K562 (cell line): ENCODE data around the gene NPPC. TPM values are rescaled to one million over a fixed set of nuclear protein-coding genes. Genes with fewer than 3 reads are reported as not detected.

Experiments used
- ATAC-seq: fragments of 200-7000 bp; cut with Tn5 transposase; 3 replicates; pipeline ENCODE4 v1.9.1; 2020; ENCODE audit warnings: moderate library complexity
- BruUV-seq: library from RNA; stranded (reverse); fragments of 400-500 nt; replicated peaks from 2 replicates; lab custom pipeline; 2021; lab: Mats Ljungman, UMichigan
- CTCF ChIA-PET: fragments of 300-600 bp; formaldehyde crosslinking; extraction: SDS; loops from one replicate; lab custom pipeline; 2021; ENCODE audit warnings: low intra/inter-chr PET ratio; lab: Yijun Ruan, JAX
- POLR2A ChIA-PET: fragments of 300-600, 350-650 bp; sonication (Branson Sonifier 250); formaldehyde crosslinking; extraction: SDS; loops from one replicate; lab custom pipeline; 2021; ENCODE audit warnings: antibody characterized with exemption, inconsistent platforms; lab: Yijun Ruan, JAX
- DNase-seq, 4 experiments: peaks; one replicate each; pipeline versions ENCODE4 v3.0.0 to v3.0.0-alpha.2; 2011 to 2018; ENCODE audit warnings: low spot score in 3 of 4, mixed read lengths in 3 of 4; ENCODE audit errors: extremely low read depth in 1 of 4
- FAIRE-seq: peaks from 2 replicates; lab custom pipeline; 2011; peaks lifted over from hg19 to GRCh38; lab: Jason Lieb, UNC
- H2AFZ ChIP-seq: 2 replicates; pipeline ENCODE4 v1.6.0; 2011; ENCODE audit warnings: low read depth, low read length, control low read depth, inconsistent platforms
- H3K27ac ChIP-seq: fragments of 200-600 bp; 3 replicates; pipeline ENCODE4 v1.8.0; 2011; ENCODE audit warnings: low read depth, mild to moderate bottlenecking, control low read depth, inconsistent platforms, low read length, moderate library complexity, mixed read lengths; ENCODE audit errors: extremely low read depth
- H3K27me3 ChIP-seq, 2 experiments: fragments of 300-600 bp in 1 of 2; 2 replicates in 1 of 2; 3 replicates in 1 of 2; pipeline versions ENCODE4 v1.6.0 to v1.8.0; 2011; ENCODE audit warnings: inconsistent platforms in 2 of 2, low read length in 2 of 2, mild to moderate bottlenecking in 1 of 2, mixed read lengths in 1 of 2, moderate library complexity in 1 of 2; ENCODE audit not compliant: control insufficient read depth in 2 of 2, insufficient read depth in 2 of 2
- H3K36me3 ChIP-seq: fragments of 300-600 bp; 3 replicates; pipeline ENCODE4 v1.8.0; 2011; ENCODE audit warnings: mild to moderate bottlenecking, low read length, inconsistent platforms; ENCODE audit not compliant: control insufficient read depth, insufficient read depth
- H3K4me1 ChIP-seq, 2 experiments: fragments of 200-600 bp in 1 of 2; replicated peaks in 1 of 2; 2 replicates in 1 of 2; 3 replicates in 1 of 2; pipeline versions ENCODE4 v1.5.1 to v1.8.0; 2011; ENCODE audit warnings: inconsistent platforms in 2 of 2, low read length in 2 of 2, mild to moderate bottlenecking in 1 of 2, mixed read lengths in 1 of 2, moderate library complexity in 1 of 2; ENCODE audit not compliant: control insufficient read depth in 2 of 2, insufficient read depth in 2 of 2
- H3K4me2 ChIP-seq: 2 replicates; pipeline ENCODE4 v1.6.1; 2011; ENCODE audit warnings: low read length, control low read depth, inconsistent platforms, mixed read lengths; ENCODE audit not compliant: insufficient read depth
- H3K4me3 ChIP-seq: fragments of 200-600 bp; sonication (generic), shearing (Covaris generic); 2 replicates; pipeline ENCODE4 v1.5.1; 2016; ENCODE audit warnings: control low read depth, inconsistent platforms
- H3K79me2 ChIP-seq: fragments of 200-600 bp; 3 replicates; pipeline ENCODE4 v1.8.0; 2011; ENCODE audit warnings: low read length, inconsistent platforms; ENCODE audit not compliant: control insufficient read depth, insufficient read depth
- H3K9ac ChIP-seq, 2 experiments: 2 replicates each; pipeline versions ENCODE4 v1.6.0 to v1.6.1; 2011; ENCODE audit warnings: low read depth in 2 of 2, low read length in 2 of 2, control low read depth in 1 of 2, inconsistent platforms in 1 of 2, mild to moderate bottlenecking in 1 of 2, mixed read lengths in 1 of 2; ENCODE audit not compliant: insufficient read depth in 1 of 2
- H3K9me1 ChIP-seq: one replicate; pipeline ENCODE4 v1.6.0; 2011; ENCODE audit warnings: inconsistent platforms, mild to moderate bottlenecking, low read length, moderate library complexity; ENCODE audit not compliant: control insufficient read depth, insufficient read depth
- H3K9me3 ChIP-seq: replicated peaks from 2 replicates; pipeline ENCODE4 v1.5.1; 2011; ENCODE audit warnings: low read depth, low read length, inconsistent platforms; ENCODE audit not compliant: control insufficient read depth, insufficient read depth
- H4K20me1 ChIP-seq: replicated peaks from 2 replicates; pipeline ENCODE4 v1.6.1; 2011; ENCODE audit warnings: low read length, inconsistent platforms, mixed read lengths; ENCODE audit not compliant: control insufficient read depth, insufficient read depth
- BCL6 ChIP-seq: fragments of 250-450 bp; sonication (Bioruptor Pico); IDR thresholded peaks from 2 replicates; pipeline ENCODE4 v1.4.0; 2020
- EWSR1 ChIP-seq: fragments of 450-650 bp; IDR thresholded peaks from 2 replicates; pipeline ENCODE4 v1.6.1; 2018; ENCODE audit warnings: borderline replicate concordance, mild to moderate bottlenecking, low read depth, moderate library complexity; ENCODE audit not compliant: partially characterized antibody
- NFE2 ChIP-seq: IDR thresholded peaks from 2 replicates; pipeline ENCODE4 v1.6.1; 2014; ENCODE audit warnings: antibody characterized with exemption, low read depth
- RUNX1 ChIP-seq: sonication (generic); IDR thresholded peaks from 2 replicates; pipeline ENCODE4 v1.6.1; 2016; ENCODE audit warnings: antibody characterized with exemption, low read depth
- XRCC4 ChIP-seq: IDR thresholded peaks from one replicate; pipeline ENCODE4 v1.6.1; 2011; ENCODE audit not compliant: insufficient read depth, insufficient read length; ENCODE audit errors: extremely low read depth
- WGBS: fragments of 100-300 bp; shearing (Covaris generic); methylation state at CpG from one replicate; pipeline ENCODE4 v1.1.6; 2016; ENCODE audit warnings: low coverage, mixed read lengths; ENCODE audit not compliant: insufficient coverage; ENCODE audit errors: missing lambda C conversion rate; 5-methylcytosine and 5-hydroxymethylcytosine counted together
- in situ Hi-C: fragments of 300-500 bp; cut with MboI; formaldehyde crosslinking; loops from 4 replicates; pipeline ENCODE4 v1.15.0; 2018; ENCODE audit warnings: inconsistent platforms, mixed read lengths
- intact Hi-C: fragments of 100-400 bp; cut with micrococcal nuclease; formaldehyde crosslinking; loops from 2 replicates; pipeline ENCODE4 v1.14.2; 2022
- polyA plus RNA-seq, 8 experiments: library from polyadenylated mRNA; depleted of rRNA in 4 of 8; stranded (reverse) in 5 of 8; unstranded in 3 of 8; fragments of >200 nt; fragmentation: Nextera tagmentation in 2 of 8; fragmentation: Illumina TruSeq in 1 of 8; extraction: Ambion mirVana in 2 of 8; extraction: Trizol in 1 of 8; gene quantifications; 2 replicates each; pipeline versions ENCODE4 v1.2.1 to v1.2.3, GENCODE V29; 2011 to 2014; ENCODE audit warnings: inconsistent platforms in 1 of 8, missing spikeins in 1 of 8
- total RNA-seq, 7 experiments: library from RNA; depleted of rRNA in 6 of 7; stranded (reverse); fragments of >200 nt in 6 of 7; fragmentation: Illumina TruSeq in 2 of 7; extraction: Trizol in 2 of 7; gene quantifications; 2 replicates each; pipeline versions ENCODE4 v1.2.1 to v1.2.3, GENCODE V29; 2011 to 2021; ENCODE audit warnings: low replicate concordance in 1 of 7
- TF ChIP-seq, protein P1 (sequence below): sonication (generic); formaldehyde crosslinking; IDR thresholded peaks from 2 replicates; pipeline ENCODE4 v1.8.1; 2023; ENCODE audit warnings: missing genetic modification reagents, mild to moderate bottlenecking, borderline replicate concordance
- TF ChIP-seq, protein P2 (sequence below): fragments of 450-650 bp; IDR thresholded peaks from 2 replicates; pipeline ENCODE4 v1.6.1; 2016; ENCODE audit warnings: low read depth, mild to moderate bottlenecking, moderate library complexity
- TF ChIP-seq, protein P3 (sequence below), 2 experiments: IDR thresholded peaks; 2 replicates each; pipeline ENCODE4 v1.6.1; 2012; ENCODE audit warnings: improper control_type of control experiment in 2 of 2, low read depth in 2 of 2, low read length in 2 of 2, borderline replicate concordance in 1 of 2
- TF ChIP-seq, protein P4 (sequence below): fragments of 450-650 bp; formaldehyde crosslinking; IDR thresholded peaks from 2 replicates; pipeline ENCODE4 v1.4.0; 2020; ENCODE audit warnings: mild to moderate bottlenecking, moderate library complexity

The NPPC gene
- total and polyA plus RNA-seq, 9 of the 15 experiments (the other 6 are each of a cell fraction or from before 2014, with no cell fraction given): not detected

DNA sequence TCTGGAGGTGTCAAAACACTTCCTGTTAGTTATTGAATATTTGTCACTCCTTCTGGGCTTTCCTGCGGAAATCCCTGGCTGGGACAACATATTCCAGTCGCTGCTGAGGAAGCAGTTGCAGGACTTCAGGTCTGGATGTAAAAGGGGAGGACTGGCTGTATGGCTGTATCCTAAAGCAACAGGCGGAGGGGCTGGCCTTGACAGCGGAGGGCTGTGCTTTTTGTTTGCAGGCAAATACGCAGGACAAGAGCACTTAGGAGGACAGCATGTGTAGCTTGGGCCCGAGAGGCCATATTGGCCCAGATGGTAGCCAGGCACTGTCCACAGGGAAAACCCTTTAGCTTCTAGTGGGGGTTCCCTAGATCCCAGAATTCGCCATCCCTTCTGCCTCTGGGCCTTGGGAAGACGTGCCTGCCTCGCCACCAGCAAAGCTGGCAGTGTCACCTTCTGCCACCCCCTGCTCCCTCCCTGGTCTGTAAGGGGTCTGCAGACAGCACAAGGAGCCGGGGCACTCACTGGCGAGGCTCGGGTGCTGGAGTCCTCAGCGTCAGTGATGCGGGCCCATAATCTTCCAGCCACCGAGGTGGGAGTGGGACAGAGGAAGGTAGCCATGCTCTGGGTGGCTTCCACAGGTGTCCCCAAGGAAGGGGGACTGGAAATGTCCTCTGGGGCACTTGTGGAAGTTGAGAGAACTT, 6.7 kb downstream of the NPPC start:
- 13% methylated on average over 12 of the region's 15 CpGs for WGBS
- intact Hi-C loops: no loop called here
- TF ChIP-seq, protein P1, sequence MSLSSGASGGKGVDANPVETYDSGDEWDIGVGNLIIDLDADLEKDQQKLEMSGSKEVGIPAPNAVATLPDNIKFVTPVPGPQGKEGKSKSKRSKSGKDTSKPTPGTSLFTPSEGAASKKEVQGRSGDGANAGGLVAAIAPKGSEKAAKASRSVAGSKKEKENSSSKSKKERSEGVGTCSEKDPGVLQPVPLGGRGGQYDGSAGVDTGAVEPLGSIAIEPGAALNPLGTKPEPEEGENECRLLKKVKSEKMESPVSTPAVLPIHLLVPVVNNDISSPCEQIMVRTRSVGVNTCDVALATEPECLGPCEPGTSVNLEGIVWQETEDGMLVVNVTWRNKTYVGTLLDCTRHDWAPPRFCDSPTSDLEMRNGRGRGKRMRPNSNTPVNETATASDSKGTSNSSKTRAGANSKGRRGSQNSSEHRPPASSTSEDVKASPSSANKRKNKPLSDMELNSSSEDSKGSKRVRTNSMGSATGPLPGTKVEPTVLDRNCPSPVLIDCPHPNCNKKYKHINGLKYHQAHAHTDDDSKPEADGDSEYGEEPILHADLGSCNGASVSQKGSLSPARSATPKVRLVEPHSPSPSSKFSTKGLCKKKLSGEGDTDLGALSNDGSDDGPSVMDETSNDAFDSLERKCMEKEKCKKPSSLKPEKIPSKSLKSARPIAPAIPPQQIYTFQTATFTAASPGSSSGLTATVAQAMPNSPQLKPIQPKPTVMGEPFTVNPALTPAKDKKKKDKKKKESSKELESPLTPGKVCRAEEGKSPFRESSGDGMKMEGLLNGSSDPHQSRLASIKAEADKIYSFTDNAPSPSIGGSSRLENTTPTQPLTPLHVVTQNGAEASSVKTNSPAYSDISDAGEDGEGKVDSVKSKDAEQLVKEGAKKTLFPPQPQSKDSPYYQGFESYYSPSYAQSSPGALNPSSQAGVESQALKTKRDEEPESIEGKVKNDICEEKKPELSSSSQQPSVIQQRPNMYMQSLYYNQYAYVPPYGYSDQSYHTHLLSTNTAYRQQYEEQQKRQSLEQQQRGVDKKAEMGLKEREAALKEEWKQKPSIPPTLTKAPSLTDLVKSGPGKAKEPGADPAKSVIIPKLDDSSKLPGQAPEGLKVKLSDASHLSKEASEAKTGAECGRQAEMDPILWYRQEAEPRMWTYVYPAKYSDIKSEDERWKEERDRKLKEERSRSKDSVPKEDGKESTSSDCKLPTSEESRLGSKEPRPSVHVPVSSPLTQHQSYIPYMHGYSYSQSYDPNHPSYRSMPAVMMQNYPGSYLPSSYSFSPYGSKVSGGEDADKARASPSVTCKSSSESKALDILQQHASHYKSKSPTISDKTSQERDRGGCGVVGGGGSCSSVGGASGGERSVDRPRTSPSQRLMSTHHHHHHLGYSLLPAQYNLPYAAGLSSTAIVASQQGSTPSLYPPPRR (CRISPR knock-in tag): no peak
- TF ChIP-seq, protein P2, sequence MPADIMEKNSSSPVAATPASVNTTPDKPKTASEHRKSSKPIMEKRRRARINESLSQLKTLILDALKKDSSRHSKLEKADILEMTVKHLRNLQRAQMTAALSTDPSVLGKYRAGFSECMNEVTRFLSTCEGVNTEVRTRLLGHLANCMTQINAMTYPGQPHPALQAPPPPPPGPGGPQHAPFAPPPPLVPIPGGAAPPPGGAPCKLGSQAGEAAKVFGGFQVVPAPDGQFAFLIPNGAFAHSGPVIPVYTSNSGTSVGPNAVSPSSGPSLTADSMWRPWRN: no peak
- TF ChIP-seq NFE2 (no peak), RUNX1 (no peak), EWSR1 (no peak), XRCC4 (no peak), BCL6 (CRISPR knock-in tag) (no peak)
- TF ChIP-seq, protein P3, sequence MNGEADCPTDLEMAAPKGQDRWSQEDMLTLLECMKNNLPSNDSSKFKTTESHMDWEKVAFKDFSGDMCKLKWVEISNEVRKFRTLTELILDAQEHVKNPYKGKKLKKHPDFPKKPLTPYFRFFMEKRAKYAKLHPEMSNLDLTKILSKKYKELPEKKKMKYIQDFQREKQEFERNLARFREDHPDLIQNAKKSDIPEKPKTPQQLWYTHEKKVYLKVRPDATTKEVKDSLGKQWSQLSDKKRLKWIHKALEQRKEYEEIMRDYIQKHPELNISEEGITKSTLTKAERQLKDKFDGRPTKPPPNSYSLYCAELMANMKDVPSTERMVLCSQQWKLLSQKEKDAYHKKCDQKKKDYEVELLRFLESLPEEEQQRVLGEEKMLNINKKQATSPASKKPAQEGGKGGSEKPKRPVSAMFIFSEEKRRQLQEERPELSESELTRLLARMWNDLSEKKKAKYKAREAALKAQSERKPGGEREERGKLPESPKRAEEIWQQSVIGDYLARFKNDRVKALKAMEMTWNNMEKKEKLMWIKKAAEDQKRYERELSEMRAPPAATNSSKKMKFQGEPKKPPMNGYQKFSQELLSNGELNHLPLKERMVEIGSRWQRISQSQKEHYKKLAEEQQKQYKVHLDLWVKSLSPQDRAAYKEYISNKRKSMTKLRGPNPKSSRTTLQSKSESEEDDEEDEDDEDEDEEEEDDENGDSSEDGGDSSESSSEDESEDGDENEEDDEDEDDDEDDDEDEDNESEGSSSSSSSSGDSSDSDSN (IDR thresholded peaks at IDR 0.05; ENCODE audit: borderline replicate concordance in 1 of 2, low read depth in 2 of 2, low read length in 2 of 2): no peak
- TF ChIP-seq, protein P4, sequence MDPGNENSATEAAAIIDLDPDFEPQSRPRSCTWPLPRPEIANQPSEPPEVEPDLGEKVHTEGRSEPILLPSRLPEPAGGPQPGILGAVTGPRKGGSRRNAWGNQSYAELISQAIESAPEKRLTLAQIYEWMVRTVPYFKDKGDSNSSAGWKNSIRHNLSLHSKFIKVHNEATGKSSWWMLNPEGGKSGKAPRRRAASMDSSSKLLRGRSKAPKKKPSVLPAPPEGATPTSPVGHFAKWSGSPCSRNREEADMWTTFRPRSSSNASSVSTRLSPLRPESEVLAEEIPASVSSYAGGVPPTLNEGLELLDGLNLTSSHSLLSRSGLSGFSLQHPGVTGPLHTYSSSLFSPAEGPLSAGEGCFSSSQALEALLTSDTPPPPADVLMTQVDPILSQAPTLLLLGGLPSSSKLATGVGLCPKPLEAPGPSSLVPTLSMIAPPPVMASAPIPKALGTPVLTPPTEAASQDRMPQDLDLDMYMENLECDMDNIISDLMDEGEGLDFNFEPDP (CRISPR knock-in tag): no peak

More for the DNA sequence above, 6.7 kb downstream of the NPPC start:
- H3K4me2 ChIP-seq: no peak overlapping the region
- no peaks in the 10 kb centered on the region for H3K79me2 ChIP-seq
- no peak for DNase-seq
- ChIA-PET POLR2A (interaction anchor here (0.7 kb wide), 1 partner anchor 9 kb away, joined by 3 read pairs; no protein-coding TSS in a partner anchor), CTCF (no interaction called here)
- H3K9ac ChIP-seq: no peak overlapping the region
- in situ Hi-C loops: no loop called here
- no TSS peak for BruUV-seq
- no peak for ATAC-seq
- H3K9me1 ChIP-seq: no peaks in the 10 kb centered on the region
- no peak overlapping the region for H3K27ac ChIP-seq
- peaks cover 19 to 45% of the 10 kb centered on the region in 2 experiments for H3K27me3 ChIP-seq
- FAIRE-seq: no peak
- peaks cover 4% of the 10 kb centered on the region; the same call in 1 of the 2 replicates for H4K20me1 ChIP-seq
- H3K4me3 ChIP-seq: no peak overlapping the region
- H3K4me1 ChIP-seq: peaks cover 0 to 6% of the 10 kb centered on the region in 2 experiments; a peak in 3 of 5 replicates
- H2AFZ ChIP-seq: no peak overlapping the region
- H3K9me3 ChIP-seq: no peaks in the 10 kb centered on the region
- no peaks in the 10 kb centered on the region for H3K36me3 ChIP-seq
